GM12875 (cell line): Measurements from ENCODE around the gene SLIT3.

Experiments used
- H3K4me3 ChIP-seq: one replicate; pipeline ENCODE4 v1.5.1; 2011; ENCODE audit warnings: low read depth, low read length, control low read depth
- TF ChIP-seq, protein P1 (sequence below): IDR thresholded peaks from 2 replicates; pipeline ENCODE4 v1.5.1; 2011; ENCODE audit warnings: low read depth, mild to moderate bottlenecking, control low read depth, inconsistent platforms, low read length, moderate library complexity, borderline replicate concordance; ENCODE audit not compliant: insufficient read depth

The SLIT3 gene

GRCh38 chr5:168801567-168801966, 499.4 kb downstream of the SLIT3 start:
- TF ChIP-seq, protein P1, sequence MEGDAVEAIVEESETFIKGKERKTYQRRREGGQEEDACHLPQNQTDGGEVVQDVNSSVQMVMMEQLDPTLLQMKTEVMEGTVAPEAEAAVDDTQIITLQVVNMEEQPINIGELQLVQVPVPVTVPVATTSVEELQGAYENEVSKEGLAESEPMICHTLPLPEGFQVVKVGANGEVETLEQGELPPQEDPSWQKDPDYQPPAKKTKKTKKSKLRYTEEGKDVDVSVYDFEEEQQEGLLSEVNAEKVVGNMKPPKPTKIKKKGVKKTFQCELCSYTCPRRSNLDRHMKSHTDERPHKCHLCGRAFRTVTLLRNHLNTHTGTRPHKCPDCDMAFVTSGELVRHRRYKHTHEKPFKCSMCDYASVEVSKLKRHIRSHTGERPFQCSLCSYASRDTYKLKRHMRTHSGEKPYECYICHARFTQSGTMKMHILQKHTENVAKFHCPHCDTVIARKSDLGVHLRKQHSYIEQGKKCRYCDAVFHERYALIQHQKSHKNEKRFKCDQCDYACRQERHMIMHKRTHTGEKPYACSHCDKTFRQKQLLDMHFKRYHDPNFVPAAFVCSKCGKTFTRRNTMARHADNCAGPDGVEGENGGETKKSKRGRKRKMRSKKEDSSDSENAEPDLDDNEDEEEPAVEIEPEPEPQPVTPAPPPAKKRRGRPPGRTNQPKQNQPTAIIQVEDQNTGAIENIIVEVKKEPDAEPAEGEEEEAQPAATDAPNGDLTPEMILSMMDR, result no peak

GRCh38 chr5:168800701-168801100, 500.2 kb downstream of the SLIT3 start:
- H3K4me3 ChIP-seq, result no peak overlapping the region
- TF ChIP-seq, protein P1, result no peak

More at GRCh38 chr5:168801567-168801966, 499.4 kb downstream of the SLIT3 start:
- no peak overlapping the region for H3K4me3 ChIP-seq

- no peak overlapping the region for H3K4me3 ChIP-seq
Measured at GRCh38 chr5:168798065-168799023, 502.6 kb downstream of the SLIT3 start.

DNA sequence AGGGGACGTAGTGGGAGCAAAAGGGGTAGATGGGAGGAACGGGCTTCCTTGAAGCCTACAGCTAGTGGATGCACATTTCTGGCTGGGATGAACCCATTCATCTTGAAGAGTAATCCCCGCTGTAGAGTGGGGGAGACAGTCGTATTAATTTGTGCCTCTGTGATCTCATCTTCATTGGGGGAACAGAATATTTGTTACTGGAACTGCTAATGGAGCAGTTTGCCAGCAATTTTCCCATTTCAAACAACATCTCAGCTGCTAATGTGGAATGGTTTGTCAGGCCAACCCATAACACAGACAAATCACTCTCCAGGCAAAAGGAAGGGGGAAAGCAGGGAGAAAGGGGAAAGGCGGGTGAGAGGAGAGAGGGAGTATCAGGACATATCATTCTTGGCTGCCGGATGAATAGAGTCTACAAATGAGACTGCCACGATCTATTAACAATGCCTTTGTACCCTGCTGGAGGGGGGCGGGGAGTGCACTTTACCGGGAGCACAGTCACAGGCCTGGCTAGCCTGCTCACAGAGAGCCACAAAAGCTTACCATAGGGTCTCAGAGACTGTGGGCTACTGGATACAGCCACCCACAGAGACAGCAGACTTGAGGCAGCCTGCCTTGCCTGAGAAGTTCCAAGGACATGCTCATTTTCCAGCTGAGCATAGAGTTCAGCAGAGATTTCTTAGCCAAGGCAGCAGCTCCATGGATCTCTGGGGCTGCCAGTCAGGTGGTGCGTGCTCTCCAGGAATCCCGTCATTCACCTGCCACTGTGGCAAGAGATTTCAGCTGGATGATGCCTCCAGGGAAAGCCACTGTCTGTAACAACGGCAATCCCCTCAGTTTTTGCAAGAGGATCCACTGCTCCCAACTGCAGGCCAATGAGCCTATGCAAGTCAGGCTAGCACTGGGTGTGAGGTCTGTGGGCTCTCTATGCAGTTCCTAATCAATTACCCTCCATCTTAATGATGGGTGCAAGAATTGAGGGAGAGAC, 504.1 kb downstream of the SLIT3 start:
- TF ChIP-seq, protein P1, result no peak
- H3K4me3 ChIP-seq, result no peak overlapping the region

More at GRCh38 chr5:168798065-168799023, 502.6 kb downstream of the SLIT3 start:
- TF ChIP-seq, protein P1, result no peak

- TF ChIP-seq, protein P1, result no peak
- no peak overlapping the region for H3K4me3 ChIP-seq
Measured at GRCh38 chr5:168796000-168796399, 504.9 kb downstream of the SLIT3 start.

- no peak overlapping the region for H3K4me3 ChIP-seq
- TF ChIP-seq, protein P1, result no peak
Measured at GRCh38 chr5:168793841-168794837, 506.8 kb downstream of the SLIT3 start.
